T-helper 2 cell treated with Interferon-gamma antibody and Interleukin-4, amounts not matched to agents 5 μg/mL and 100 μg/mL, for 36 hours (primary cell): Measurements from ENCODE around the gene FOXP1.

Source experiments
- DNase-seq: peaks from one replicate; pipeline ENCODE4 v3.0.0; 2021; ENCODE audit warnings: low spot score
- H3K27ac Mint-ChIP-seq: one replicate; pipeline ENCODE4 v1.8.0; 2021; ENCODE audit warnings: mild to moderate bottlenecking, mixed read lengths
- H3K27me3 Mint-ChIP-seq: one replicate; pipeline ENCODE4 v1.8.0; 2021; ENCODE audit warnings: low read depth, mixed read lengths
- H3K36me3 Mint-ChIP-seq: one replicate; pipeline ENCODE4 v1.8.0; 2021; ENCODE audit warnings: low read depth, mixed read lengths
- H3K4me1 Mint-ChIP-seq: one replicate; pipeline ENCODE4 v1.8.0; 2021; ENCODE audit warnings: low read depth, mixed read lengths
- H3K4me3 Mint-ChIP-seq: one replicate; pipeline ENCODE4 v1.8.0; 2022; ENCODE audit warnings: mild to moderate bottlenecking, moderate library complexity, mixed read lengths
- H3K9me3 Mint-ChIP-seq: one replicate; pipeline ENCODE4 v1.8.0; 2021; ENCODE audit warnings: mixed read lengths

The FOXP1 gene

GRCh38 chr3:71392251-71392650 lies 191.3 kb downstream of the FOXP1 start:
- Mint-ChIP-seq H3K36me3 (peaks cover 7% of the 10 kb centered on the region), H3K4me1 (peaks cover 49% of the 10 kb centered on the region), H3K27ac (peak overlapping the region; percentile 86), H3K9me3 (no peaks in the 10 kb centered on the region), H3K27me3 (peaks cover 2% of the 10 kb centered on the region), H3K4me3 (peak overlapping the region; percentile 62)
- DNase-seq, result no peak

GRCh38 chr3:71391361-71391760 lies 192.2 kb downstream of the FOXP1 start:
- Mint-ChIP-seq H3K4me3 (peak overlapping the region; percentile 80), H3K4me1 (peaks cover 51% of the 10 kb centered on the region), H3K9me3 (peaks cover 3% of the 10 kb centered on the region), H3K27me3 (peaks cover 2% of the 10 kb centered on the region), H3K27ac (peak overlapping the region; percentile 84), H3K36me3 (peaks cover 7% of the 10 kb centered on the region)
- DNase-seq, result no peak

- H3K4me1 Mint-ChIP-seq, result peaks cover 52% of the 10 kb centered on the region
- H3K27me3 Mint-ChIP-seq, result no peaks in the 10 kb centered on the region
- peak overlapping the region; percentile 85 for H3K27ac Mint-ChIP-seq
- H3K9me3 Mint-ChIP-seq, result peaks cover 3% of the 10 kb centered on the region
- peaks cover 3% of the 10 kb centered on the region for H3K36me3 Mint-ChIP-seq
- DNase-seq, result peak; percentile 26
- H3K4me3 Mint-ChIP-seq, result peak overlapping the region; percentile 80
Measured at GRCh38 chr3:71389911-71390573, 193.5 kb downstream of the FOXP1 start.

GRCh38 chr3:71389191-71389590 lies 194.3 kb downstream of the FOXP1 start:
- no peak for DNase-seq
- H3K4me1 Mint-ChIP-seq, result peaks cover 59% of the 10 kb centered on the region
- no peaks in the 10 kb centered on the region for H3K27me3 Mint-ChIP-seq
- H3K36me3 Mint-ChIP-seq, result peaks cover 2% of the 10 kb centered on the region
- peaks cover 3% of the 10 kb centered on the region for H3K9me3 Mint-ChIP-seq
- H3K4me3 Mint-ChIP-seq, result peak overlapping the region; percentile 19
- H3K27ac Mint-ChIP-seq, result peak overlapping the region; percentile 37

- H3K4me1 Mint-ChIP-seq, result peaks cover 60% of the 10 kb centered on the region
- no peak for DNase-seq
- no peaks in the 10 kb centered on the region for H3K27me3 Mint-ChIP-seq
- peaks cover 2% of the 10 kb centered on the region for H3K36me3 Mint-ChIP-seq
- peaks cover 3% of the 10 kb centered on the region for H3K9me3 Mint-ChIP-seq
- no peak overlapping the region for H3K4me3 Mint-ChIP-seq
- no peak overlapping the region for H3K27ac Mint-ChIP-seq
Measured at GRCh38 chr3:71388535-71389120, 194.9 kb downstream of the FOXP1 start.

GRCh38 chr3:71387586-71387985 lies 195.9 kb downstream of the FOXP1 start:
- H3K36me3 Mint-ChIP-seq, result peaks cover 8% of the 10 kb centered on the region
- H3K4me1 Mint-ChIP-seq, result peaks cover 66% of the 10 kb centered on the region
- peaks cover 3% of the 10 kb centered on the region for H3K9me3 Mint-ChIP-seq
- DNase-seq, result no peak
- no peak overlapping the region for H3K27ac Mint-ChIP-seq
- H3K4me3 Mint-ChIP-seq, result no peak overlapping the region
- H3K27me3 Mint-ChIP-seq, result no peaks in the 10 kb centered on the region

GRCh38 chr3:71384837-71385716 lies 198.5 kb downstream of the FOXP1 start:
- Mint-ChIP-seq H3K27ac (peak overlapping the region; percentile 84), H3K4me1 (peaks cover 53% of the 10 kb centered on the region), H3K27me3 (no peaks in the 10 kb centered on the region), H3K36me3 (peaks cover 18% of the 10 kb centered on the region), H3K9me3 (peaks cover 3% of the 10 kb centered on the region), H3K4me3 (peak overlapping the region; percentile 55)
- no peak for DNase-seq

GRCh38 chr3:71384388-71384787 lies 199.1 kb downstream of the FOXP1 start:
- DNase-seq, result no peak
- Mint-ChIP-seq H3K9me3 (peaks cover 3% of the 10 kb centered on the region), H3K4me3 (peak overlapping the region; percentile 55), H3K4me1 (peaks cover 48% of the 10 kb centered on the region), H3K27ac (peak overlapping the region; percentile 84), H3K27me3 (no peaks in the 10 kb centered on the region), H3K36me3 (peaks cover 18% of the 10 kb centered on the region)

GRCh38 chr3:71380096-71380495 lies 203.4 kb downstream of the FOXP1 start:
- Mint-ChIP-seq H3K27me3 (peaks cover 2% of the 10 kb centered on the region), H3K4me3 (no peak overlapping the region), H3K4me1 (peaks cover 37% of the 10 kb centered on the region), H3K9me3 (no peaks in the 10 kb centered on the region), H3K27ac (no peak overlapping the region), H3K36me3 (peaks cover 31% of the 10 kb centered on the region)
- no peak for DNase-seq

GRCh38 chr3:71378509-71378908 lies 205.0 kb downstream of the FOXP1 start:
- no peak for DNase-seq
- H3K4me3 Mint-ChIP-seq, result no peak overlapping the region
- H3K9me3 Mint-ChIP-seq, result no peaks in the 10 kb centered on the region
- peaks cover 5% of the 10 kb centered on the region for H3K27me3 Mint-ChIP-seq
- H3K4me1 Mint-ChIP-seq, result peaks cover 30% of the 10 kb centered on the region
- H3K36me3 Mint-ChIP-seq, result peaks cover 34% of the 10 kb centered on the region
- no peak overlapping the region for H3K27ac Mint-ChIP-seq

- Mint-ChIP-seq H3K27ac (no peak overlapping the region), H3K9me3 (no peaks in the 10 kb centered on the region), H3K4me1 (peaks cover 32% of the 10 kb centered on the region)
Measured at GRCh38 chr3:71376911-71377310, 206.6 kb downstream of the FOXP1 start.

GRCh38 chr3:71376503-71376902 lies 207.0 kb downstream of the FOXP1 start:
- DNase-seq, result no peak
- no peak overlapping the region for H3K27ac Mint-ChIP-seq
- peaks cover 22% of the 10 kb centered on the region for H3K36me3 Mint-ChIP-seq
- H3K4me3 Mint-ChIP-seq, result no peak overlapping the region
- H3K27me3 Mint-ChIP-seq, result peaks cover 14% of the 10 kb centered on the region
- peaks cover 32% of the 10 kb centered on the region for H3K4me1 Mint-ChIP-seq
- H3K9me3 Mint-ChIP-seq, result no peaks in the 10 kb centered on the region

More at GRCh38 chr3:71376911-71377310, 206.6 kb downstream of the FOXP1 start:
- no peak overlapping the region for H3K4me3 Mint-ChIP-seq
- no peak for DNase-seq
- peaks cover 26% of the 10 kb centered on the region for H3K36me3 Mint-ChIP-seq
- peaks cover 14% of the 10 kb centered on the region for H3K27me3 Mint-ChIP-seq

- no peak overlapping the region for H3K27ac Mint-ChIP-seq
- H3K36me3 Mint-ChIP-seq, result peaks cover 18% of the 10 kb centered on the region
- peaks cover 14% of the 10 kb centered on the region for H3K27me3 Mint-ChIP-seq
- no peak overlapping the region for H3K4me3 Mint-ChIP-seq
- H3K9me3 Mint-ChIP-seq, result no peaks in the 10 kb centered on the region
- H3K4me1 Mint-ChIP-seq, result peaks cover 28% of the 10 kb centered on the region
- DNase-seq, result no peak
Measured at GRCh38 chr3:71374582-71374981, 208.9 kb downstream of the FOXP1 start.
